Thyroid gland (tissue), 4 donors: Measurements from ENCODE around the gene MBD3L4. TPM values are rescaled to one million over a fixed set of nuclear protein-coding genes. Genes with fewer than 3 reads are reported as not detected.

Source experiments
- DNase-seq, 2 donors: peaks; one replicate each; pipeline ENCODE4 v3.0.0-alpha.2; 2019
- H3K27ac ChIP-seq, 3 donors: fragments of 200-600 bp; sonication (generic); 1 replicate in 2 of 3; 2 replicates in 1 of 3; pipeline ENCODE4 v1.5.1; 2016 to 2019; ENCODE audit warnings: mild to moderate bottlenecking in 1 of 3, moderate library complexity in 1 of 3
- H3K27me3 ChIP-seq: fragments of 200-600 bp; sonication (generic); one replicate; pipeline ENCODE4 v1.5.1; 2019
- H3K36me3 ChIP-seq, 2 donors: fragments of 200-600 bp; sonication (generic); one replicate each; pipeline ENCODE4 v1.5.1; 2016 to 2019
- H3K4me1 ChIP-seq, 2 donors: fragments of 200-600 bp; sonication (generic); one replicate each; pipeline ENCODE4 v1.5.1; 2017 to 2019
- H3K4me3 ChIP-seq, 3 donors: fragments of 200-600 bp; sonication (generic); replicated peaks in 1 of 3; 1 replicate in 2 of 3; 2 replicates in 1 of 3; pipeline ENCODE4 v1.5.1; 2016; ENCODE audit warnings: mild to moderate bottlenecking in 1 of 3
- H3K9me3 ChIP-seq: fragments of 200-600 bp; sonication (generic); one replicate; pipeline ENCODE4 v1.5.1; 2017
- CTCF ChIP-seq, 6 experiments: fragments of 200-600 bp in 3 of 6; fragments of 450-650 bp in 3 of 6; sonication (generic) in 3 of 6; IDR thresholded peaks; one replicate each; pipeline ENCODE4 v1.5.1; 2016 to 2019; ENCODE audit warnings: antibody characterized with exemption in 6 of 6, mild to moderate bottlenecking in 2 of 6, inconsistent platforms in 1 of 6, moderate library complexity in 1 of 6
- POLR2A ChIP-seq, 2 donors: fragments of 450-650 bp; IDR thresholded peaks; one replicate each; pipeline ENCODE4 v1.6.1; 2017; ENCODE audit warnings: antibody characterized with exemption in 2 of 2, mild to moderate bottlenecking in 2 of 2, moderate library complexity in 1 of 2
- WGBS, 2 donors: methylation state at CpG; one replicate each; pipeline ENCODE4 v1.1.5; 2017; 5-methylcytosine and 5-hydroxymethylcytosine counted together
- intact Hi-C: fragments of 100-400 bp; cut with DNase I; formaldehyde crosslinking; loops from one replicate; pipeline ENCODE4 v1.15.1; 2023
- total RNA-seq, 4 donors: library from RNA; depleted of rRNA; stranded (reverse); fragments of >200 nt; gene quantifications; one replicate each; pipeline ENCODE4 v1.2.3, GENCODE V29; 2016

Gene MBD3L4
- total RNA-seq, 4 donors from 2014 or later: not detected

GRCh38 chr19:7074705-7075282 is 34.8 kb upstream of the MBD3L4 start:
- no peak for TF ChIP-seq CTCF (IDR thresholded peaks at IDR 0.05)
- TF ChIP-seq POLR2A (IDR thresholded peaks at IDR 0.05): no peak
- no peak overlapping the region for H3K27ac ChIP-seq
- H3K9me3 ChIP-seq: peaks cover 5% of the 10 kb centered on the region
- WGBS, 2 donors: 97 to 99% methylated on average over 29 of the region's 29 CpGs
- intact Hi-C loops: no loop called here
- no peak overlapping the region for H3K4me3 ChIP-seq
- no peaks in the 10 kb centered on the region for H3K27me3 ChIP-seq
- DNase-seq: no peak
- H3K36me3 ChIP-seq: peaks cover 84 to 87% of the 10 kb centered on the region in 2 donors
- peaks cover 8 to 10% of the 10 kb centered on the region in 2 donors for H3K4me1 ChIP-seq

GRCh38 chr19:7072541-7072940 is 32.6 kb upstream of the MBD3L4 start:
- H3K36me3 ChIP-seq: peaks cover 62 to 64% of the 10 kb centered on the region in 2 donors
- DNase-seq: no peak
- no peak overlapping the region for H3K4me3 ChIP-seq
- no peak overlapping the region for H3K27ac ChIP-seq
- peaks cover 8 to 10% of the 10 kb centered on the region in 2 donors for H3K4me1 ChIP-seq
- no peaks in the 10 kb centered on the region for H3K9me3 ChIP-seq
- TF ChIP-seq CTCF (IDR thresholded peaks at IDR 0.05): no peak
- no peak for TF ChIP-seq POLR2A (IDR thresholded peaks at IDR 0.05)
- no peaks in the 10 kb centered on the region for H3K27me3 ChIP-seq
- intact Hi-C loops: no loop called here
- WGBS, 2 donors: 88 to 96% methylated on average over 6 of the region's 6 CpGs

GRCh38 chr19:7069904-7070226 is 29.9 kb upstream of the MBD3L4 start:
- 0% methylated on average over 4 to 9 of the region's 12 CpGs for WGBS, 2 donors
- no peak for DNase-seq
- intact Hi-C loops: no loop called here
- Histone ChIP-seq H3K27me3 (no peaks in the 10 kb centered on the region), H3K27ac (peak overlapping the region; percentile 33 to 84 (median 64)), H3K9me3 (no peaks in the 10 kb centered on the region), H3K4me3 (peak overlapping the region; percentile 65 to 98 (median 97)), H3K36me3 (peaks cover 35 to 38% of the 10 kb centered on the region in 2 donors), H3K4me1 (peaks cover 8 to 10% of the 10 kb centered on the region in 2 donors)
- TF ChIP-seq CTCF (IDR thresholded peaks at IDR 0.05) (no peak), POLR2A (IDR thresholded peaks at IDR 0.05) (no peak)

DNA sequence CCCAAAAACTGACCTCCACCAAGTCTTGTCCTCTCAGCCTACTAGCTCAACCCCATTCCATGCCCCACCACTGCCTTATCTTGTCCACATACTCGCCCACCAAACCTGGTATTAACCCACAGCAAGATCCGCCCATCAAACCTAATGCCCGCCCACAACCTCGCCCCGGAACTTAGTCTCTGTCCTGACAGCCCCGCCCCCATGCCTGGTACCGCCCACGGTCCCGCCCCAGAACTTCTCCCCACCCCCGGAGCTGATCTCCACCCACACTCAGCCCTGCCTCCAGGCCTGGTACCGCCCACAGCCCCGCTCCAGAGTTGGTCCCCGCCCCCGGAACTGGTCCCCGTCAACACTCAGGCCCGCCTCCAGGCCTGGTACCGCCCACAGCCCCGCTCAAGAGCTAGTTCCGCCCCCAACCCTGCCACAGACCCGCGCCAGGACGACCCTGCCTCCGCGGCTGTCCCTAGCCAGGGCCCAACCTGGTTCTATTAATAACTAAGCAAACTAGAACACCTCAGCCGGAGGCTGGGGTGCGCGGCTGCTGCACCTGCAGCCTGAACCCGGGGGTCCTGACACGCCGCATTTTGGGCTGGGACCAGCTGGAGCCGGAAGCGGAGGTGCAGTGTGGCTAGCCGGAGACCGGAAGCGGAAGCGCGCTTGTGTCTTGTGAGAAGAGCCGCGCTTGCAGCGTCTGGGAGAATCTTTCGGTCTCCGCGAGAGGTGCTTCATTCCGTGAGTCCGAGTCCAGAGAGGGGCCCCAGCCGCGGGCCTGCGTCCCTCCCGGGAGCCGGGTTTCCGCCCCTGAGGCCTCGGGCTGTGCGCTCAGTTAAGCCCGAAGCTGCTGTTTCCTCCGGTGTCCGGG is 29.3 kb upstream of the MBD3L4 start, which contains the start of gene ZNF557:
ZNF557 (plus strand) TSS at position 662 of the 862 bp plus-strand sequence. CDS start 5,372 bp downstream, outside the sequence.
- DNase-seq: peak; percentile 99
- Histone ChIP-seq H3K36me3 (peaks cover 31 to 34% of the 10 kb centered on the region in 2 donors), H3K9me3 (no peaks in the 10 kb centered on the region), H3K27ac (peak within 1 kb of the TSS; percentile 33 to 84 (median 64)), H3K27me3 (no peaks in the 10 kb centered on the region), H3K4me3 (peak within 1 kb of the TSS; percentile 65 to 98 (median 97)), H3K4me1 (peaks cover 8 to 10% of the 10 kb centered on the region in 2 donors)
- TF ChIP-seq POLR2A (IDR thresholded peaks at IDR 0.05): peak in 1 of 2 donors; percentile 64
- TF ChIP-seq CTCF (IDR thresholded peaks at IDR 0.05): no peak
- intact Hi-C loops: no loop called here
- 2 to 3% methylated on average over 7 to 14 of the region's 56 CpGs for WGBS, 2 donors

DNA sequence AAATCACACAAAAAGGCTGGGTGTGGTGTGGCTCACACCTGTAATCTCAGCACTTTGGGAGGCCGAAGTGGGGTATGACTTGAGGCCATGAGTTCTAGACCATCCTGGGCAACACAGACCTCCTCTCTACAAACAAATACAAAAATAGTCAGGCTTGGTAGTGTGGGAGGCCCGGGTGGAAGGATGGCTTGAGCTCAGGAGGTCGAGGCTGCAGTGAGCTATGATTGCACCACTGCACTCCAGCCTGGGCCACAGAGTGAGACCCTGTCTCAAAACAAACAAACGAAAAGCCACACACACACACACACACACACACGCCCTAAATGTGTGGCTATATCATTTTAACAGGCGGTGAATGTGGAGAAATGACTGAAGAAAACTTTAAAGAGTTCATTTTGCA is 28.6 kb upstream of the MBD3L4 start:
- intact Hi-C loops: no loop called here

More for the DNA sequence above, 28.6 kb upstream of the MBD3L4 start:
- H3K36me3 ChIP-seq: peaks cover 25 to 27% of the 10 kb centered on the region in 2 donors
- no peaks in the 10 kb centered on the region for H3K9me3 ChIP-seq
- 86 to 89% methylated on average over 6 of the region's 6 CpGs for WGBS, 2 donors
- H3K27me3 ChIP-seq: no peaks in the 10 kb centered on the region
- no peak for TF ChIP-seq CTCF (IDR thresholded peaks at IDR 0.05)
- TF ChIP-seq POLR2A (IDR thresholded peaks at IDR 0.05): no peak
- H3K27ac ChIP-seq: no peak overlapping the region
- peaks cover 8 to 10% of the 10 kb centered on the region in 2 donors for H3K4me1 ChIP-seq
- no peak for DNase-seq
- no peak overlapping the region for H3K4me3 ChIP-seq
